Hematopoietic multipotent progenitor cell treated with erythropoietin and hydrocortisone succinate and interleukin-3 and kit ligand, for 4 days (in vitro differentiated cells): Measurements from ENCODE around the gene RPS6KA3.

Experiments
- DNase-seq: peaks from one replicate; pipeline ENCODE4 v3.0.0-alpha.2; 2015

The RPS6KA3 gene

GRCh38 chrX:20266810-20267606 is at the start of gene RPS6KA3:
Gene RPS6KA3 (minus strand): TSS chrX:20266909. CDS start chrX:20266632, 277 bp downstream.
- peak; percentile 93 for DNase-seq

- DNase-seq: peak; percentile 8
These were observed 48.4 kb upstream of the RPS6KA3 start for GRCh38 chrX:20315140-20315539.

- peak; percentile 70 for DNase-seq
These were observed 47.2 kb upstream of the RPS6KA3 start for GRCh38 chrX:20313899-20314298.

GRCh38 chrX:20312018-20312417 is 45.3 kb upstream of the RPS6KA3 start:
- no peak for DNase-seq

DNA sequence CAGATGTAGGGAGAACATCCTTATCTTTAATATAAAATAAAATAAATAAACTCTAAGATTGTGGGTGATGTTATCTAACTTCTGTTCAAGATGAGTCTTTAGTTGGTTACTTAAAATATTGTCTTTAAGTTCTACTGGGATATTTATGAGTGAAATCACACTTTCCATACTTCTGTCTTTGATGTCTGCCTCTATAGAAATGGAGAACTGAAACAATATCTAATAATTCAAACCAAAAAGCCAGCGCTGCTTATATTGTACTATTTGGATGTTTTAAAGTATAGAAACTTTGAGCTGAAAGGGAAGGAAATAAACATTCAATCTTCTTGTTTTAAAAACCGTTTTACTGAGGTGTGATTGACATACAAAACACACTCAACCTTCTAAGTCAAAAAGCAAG is 44.8 kb upstream of the RPS6KA3 start:
- no peak for DNase-seq

GRCh38 chrX:20309806-20310205 is 43.1 kb upstream of the RPS6KA3 start:
- no peak for DNase-seq

GRCh38 chrX:20306668-20307067 is 40.0 kb upstream of the RPS6KA3 start:
- DNase-seq: no peak

DNA sequence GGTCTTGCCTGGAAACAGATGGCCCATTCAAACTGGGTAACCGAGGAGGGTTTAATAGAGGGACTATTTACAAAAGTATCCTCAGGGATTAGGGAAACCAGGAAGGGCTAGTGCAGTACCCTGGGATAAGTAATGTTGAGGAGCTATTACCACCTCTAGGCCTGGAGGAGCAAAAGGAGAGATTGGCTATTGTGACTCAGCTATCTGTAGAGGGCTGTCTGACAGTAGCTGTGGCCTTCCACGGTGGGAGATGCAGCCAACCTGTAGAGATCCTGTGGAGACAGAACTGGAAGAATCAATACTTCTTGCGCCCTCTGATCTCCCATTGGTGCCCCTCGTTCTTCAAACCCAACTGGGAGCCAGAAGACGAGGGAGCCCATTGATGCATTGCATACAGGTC is 34.1 kb upstream of the RPS6KA3 start:
- DNase-seq: peak; percentile 3

- DNase-seq: no peak
These were observed 28.2 kb upstream of the RPS6KA3 start for GRCh38 chrX:20294957-20295356.

DNA sequence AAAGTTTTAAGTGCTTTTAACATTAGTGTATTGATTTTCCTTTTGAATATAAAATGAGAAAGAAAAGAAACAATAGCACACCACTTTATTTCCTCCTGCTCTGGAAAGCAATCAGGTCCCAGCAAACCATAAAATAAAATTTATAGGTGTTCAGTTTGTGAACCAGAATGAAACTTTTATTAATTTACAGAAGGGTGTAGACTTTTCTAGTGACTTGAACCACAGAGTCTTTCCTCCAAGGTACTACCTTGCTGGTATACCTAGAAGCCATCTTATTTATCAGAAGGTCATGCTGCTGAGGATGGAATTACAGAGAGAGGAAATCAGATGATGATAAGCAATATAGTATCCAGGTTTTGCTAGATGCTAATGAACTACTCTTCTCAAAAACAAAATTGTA is 27.6 kb upstream of the RPS6KA3 start:
- no peak for DNase-seq

GRCh38 chrX:20285511-20285910 is 18.8 kb upstream of the RPS6KA3 start:
- no peak for DNase-seq

- DNase-seq: no peak
These were observed 18.3 kb upstream of the RPS6KA3 start for GRCh38 chrX:20284992-20285391.

DNA sequence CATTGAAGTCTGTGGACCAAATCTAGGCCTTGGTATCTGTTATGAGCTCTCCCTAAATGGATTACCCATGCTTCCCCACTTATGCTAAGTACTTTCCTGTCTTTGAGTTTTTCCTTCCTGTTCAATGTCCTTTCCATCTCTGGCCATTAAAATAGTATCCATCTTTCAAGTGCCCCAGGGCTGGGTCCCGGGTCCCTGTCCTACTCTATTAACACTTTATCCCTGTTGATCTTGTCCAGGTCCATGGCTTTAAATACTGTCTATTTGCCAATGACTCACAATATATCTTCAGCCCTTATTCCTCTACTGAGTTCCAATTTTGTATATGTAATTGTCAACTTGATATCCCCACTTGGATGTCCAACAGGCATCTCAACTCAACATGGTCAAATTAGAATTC is 17.7 kb upstream of the RPS6KA3 start:
- DNase-seq: no peak

GRCh38 chrX:20280938-20281337 is 14.2 kb upstream of the RPS6KA3 start:
- no peak for DNase-seq

- DNase-seq: no peak
These were observed 7.4 kb upstream of the RPS6KA3 start for GRCh38 chrX:20274121-20274520.

- DNase-seq: no peak
These were observed 5.0 kb upstream of the RPS6KA3 start for GRCh38 chrX:20271730-20272129.

DNA sequence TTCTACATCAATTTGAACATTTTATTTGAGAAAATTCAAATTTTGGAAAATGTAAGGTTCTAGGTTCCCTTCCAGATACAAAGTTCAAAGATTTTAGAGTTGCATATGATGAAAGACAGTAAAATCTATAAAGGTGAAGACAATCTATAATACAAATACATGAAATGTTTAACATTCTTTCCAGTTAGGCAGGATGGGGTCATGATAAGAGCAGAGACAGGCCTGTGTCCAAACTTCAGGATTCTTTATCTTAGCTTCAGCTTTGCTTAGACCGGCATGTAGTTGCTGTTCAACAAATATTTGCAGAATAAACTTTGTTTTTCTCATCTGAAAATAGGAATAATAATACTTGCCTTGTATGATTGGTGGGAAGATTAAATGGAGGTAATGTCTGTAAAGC is 4.5 kb upstream of the RPS6KA3 start:
- no peak for DNase-seq

DNA sequence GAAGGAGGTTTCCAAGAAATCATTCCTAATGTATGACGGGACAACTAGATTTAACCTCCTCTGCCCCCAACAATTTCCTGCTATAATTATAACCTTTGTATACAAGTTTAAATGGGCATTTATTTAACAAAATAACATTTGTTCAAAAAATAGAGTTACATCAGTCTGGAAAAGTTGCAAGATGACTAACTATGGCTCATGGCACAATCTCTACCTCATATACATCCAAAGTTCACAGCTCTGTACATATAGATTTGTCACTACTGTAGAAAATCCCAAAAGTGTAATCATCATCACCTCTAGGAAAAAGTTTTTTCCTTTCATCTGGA is 3.8 kb upstream of the RPS6KA3 start:
- no peak for DNase-seq

- no peak for DNase-seq
These were observed 3.3 kb upstream of the RPS6KA3 start for GRCh38 chrX:20269848-20270561.

DNA sequence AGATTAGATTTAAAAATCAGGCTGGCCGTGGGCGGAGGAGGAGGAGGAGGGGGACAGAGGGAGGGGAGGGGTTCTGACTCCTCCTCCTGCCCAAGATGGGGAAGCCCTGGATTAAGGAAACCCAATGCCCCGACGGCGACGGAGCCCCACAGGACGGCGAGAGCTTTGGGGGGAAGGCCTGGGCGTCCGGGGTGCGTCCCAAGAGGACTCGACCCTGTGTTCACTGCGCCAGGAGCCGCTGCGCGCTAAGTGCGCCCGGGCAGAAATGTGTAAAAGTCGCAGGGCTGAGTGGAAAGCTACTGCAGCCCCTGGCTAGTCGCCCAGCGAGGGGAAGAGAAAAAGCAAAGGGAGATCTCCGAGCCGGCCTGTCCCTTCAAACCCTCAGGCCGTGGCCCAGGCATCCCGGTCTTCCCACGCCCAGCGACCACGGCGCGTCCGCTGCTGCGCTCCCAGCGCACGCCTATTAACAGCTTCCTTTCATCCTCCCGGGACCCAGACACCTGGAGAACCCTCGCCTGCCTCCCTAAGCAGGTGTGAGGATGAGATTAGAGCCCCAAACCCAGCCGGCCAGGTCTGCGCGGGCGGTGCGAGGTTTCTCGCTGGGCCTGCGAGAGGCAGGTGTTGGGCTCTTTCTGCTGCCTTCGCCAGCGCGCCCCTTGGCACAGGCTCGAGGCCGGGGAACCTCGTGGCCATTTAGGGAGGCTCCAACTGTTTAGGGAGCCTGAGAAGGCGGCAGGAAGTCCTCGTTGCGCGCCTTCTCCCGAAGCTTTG is 1.4 kb upstream of the RPS6KA3 start:
- DNase-seq: peak; percentile 48

GRCh38 chrX:20267607-20267930 is 860 bp upstream of the RPS6KA3 start:
- DNase-seq: no peak

DNA sequence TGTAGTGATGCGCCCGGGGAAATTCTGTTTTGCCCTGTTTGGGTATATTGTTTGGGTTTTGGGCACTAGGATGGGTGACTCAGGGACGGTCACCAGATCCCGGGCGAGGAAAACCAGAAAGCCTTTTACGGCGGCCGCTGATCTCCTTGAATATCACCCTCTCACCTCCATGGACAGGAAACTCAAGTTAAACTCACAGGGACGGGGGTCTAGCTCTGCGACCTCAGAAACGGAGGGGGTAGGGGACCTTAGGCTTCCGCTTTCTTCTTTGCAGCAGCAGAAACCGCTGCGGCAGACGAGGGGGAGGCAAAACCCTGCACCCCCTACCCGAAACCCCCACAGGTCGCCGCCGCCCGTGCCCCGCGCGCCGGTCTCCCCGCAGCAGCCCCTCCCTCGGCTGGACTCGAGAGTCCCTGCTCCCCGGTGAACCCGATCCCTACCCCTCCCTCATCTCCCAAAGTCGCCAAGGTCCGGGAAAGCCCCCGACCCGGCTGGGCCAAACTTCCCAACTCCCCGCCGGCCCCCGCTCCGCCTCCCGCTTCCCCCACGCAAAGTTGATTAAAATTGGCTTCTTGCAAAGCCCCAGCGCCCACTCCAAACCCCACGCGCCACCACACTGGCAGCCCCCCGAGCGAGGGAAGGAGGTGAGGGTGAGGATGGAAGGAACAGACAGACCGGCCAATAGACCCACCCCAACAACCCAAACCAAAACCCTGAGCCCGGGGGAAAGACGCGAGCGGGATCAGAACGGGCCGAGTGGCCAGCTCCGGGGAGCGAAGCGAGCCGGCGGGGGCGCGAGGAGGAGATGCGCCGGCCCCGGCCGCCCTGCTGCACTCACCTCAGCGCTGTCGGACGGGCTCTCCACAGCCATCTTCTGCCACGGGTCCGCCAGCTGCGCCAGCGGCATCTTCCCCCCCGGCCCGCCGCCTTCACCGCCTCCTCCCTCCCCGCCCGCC is 705 bp downstream of the RPS6KA3 start:
- DNase-seq: peak; percentile 60

- DNase-seq: peak; percentile 89
These were observed 1.4 kb downstream of the RPS6KA3 start for GRCh38 chrX:20265221-20265725.
